NK-92 treated with Interleukin-12 subunit alpha and Interleukin-12 subunit beta, amount 100 ng/mL, for 24 hours (cell line): ENCODE results near the gene YLPM1.

Experiments
- DNase-seq: peaks from one replicate; lab custom pipeline; 2025; lab: John Stamatoyannopoulos, UW

The YLPM1 gene

GRCh38 chr14:74875941-74876913 is 113.1 kb downstream of the YLPM1 start, which contains the start of gene PROX2:
TSS of gene PROX2 (minus strand) at chr14:74876145. CDS start at chr14:74863834, 12,311 bp downstream.
- no peak for DNase-seq

GRCh38 chr14:74879427-74880182 is 116.5 kb downstream of the YLPM1 start:
- no peak for DNase-seq

GRCh38 chr14:74881431-74882102 is 118.5 kb downstream of the YLPM1 start, which contains the start of gene DLST:
TSS of gene DLST (plus strand) at chr14:74881916. CDS start at chr14:74881954, 38 bp downstream.
- peak; percentile 73 for DNase-seq

GRCh38 chr14:74882103-74882920 is 119.2 kb downstream of the YLPM1 start:
- DNase-seq: peak; percentile 43
